CD4-positive, alpha-beta T cell treated with Interleukin-21 for 1 hour (primary cell): ENCODE results near the gene OTUD3.
A peak's percentile ranks its signal among the peaks of the same experiment; 100 is the strongest.
"Not testable (repeated sequence)": the region's sequence is repeated elsewhere in the genome, so short reads cannot be mapped to it uniquely, and the experiment has no call there.

ENCODE experiments used
- DNase-seq: peaks from one replicate; pipeline ENCODE4 v3.0.0-alpha.2; 2020

Gene OTUD3

GRCh38 chr1:19869929-19870328, 12.3 kb upstream of the OTUD3 start:
- no peak for DNase-seq

GRCh38 chr1:19872190-19872589, 10.0 kb upstream of the OTUD3 start:
- DNase-seq = no peak

GRCh38 chr1:19877181-19877750, 4.9 kb upstream of the OTUD3 start:
- DNase-seq = no peak

- no peak for DNase-seq
Measured at GRCh38 chr1:19877821-19878636, 4.2 kb upstream of the OTUD3 start.

GRCh38 chr1:19878637-19878985, 3.6 kb upstream of the OTUD3 start:
- DNase-seq = no peak

- DNase-seq = no peak
Measured at GRCh38 chr1:19879227-19879626, 3.0 kb upstream of the OTUD3 start.

GRCh38 chr1:19879661-19880060, 2.5 kb upstream of the OTUD3 start:
- DNase-seq = no peak

GRCh38 chr1:19880841-19881240, 1.4 kb upstream of the OTUD3 start:
- not testable (repeated sequence) for DNase-seq

GRCh38 chr1:19884312-19884711, 2.1 kb downstream of the OTUD3 start:
- no peak for DNase-seq

- no peak for DNase-seq
Measured at GRCh38 chr1:19885821-19886220, 3.6 kb downstream of the OTUD3 start.

- no peak for DNase-seq
Measured at GRCh38 chr1:19888112-19888511, 5.9 kb downstream of the OTUD3 start.

GRCh38 chr1:19889656-19890055, 7.5 kb downstream of the OTUD3 start:
- no peak for DNase-seq

GRCh38 chr1:19892129-19892528, 9.9 kb downstream of the OTUD3 start:
- no peak for DNase-seq

GRCh38 chr1:19892628-19893168, 10.5 kb downstream of the OTUD3 start:
- no peak for DNase-seq

- no peak for DNase-seq
Measured at GRCh38 chr1:19893687-19894086, 11.5 kb downstream of the OTUD3 start.

- DNase-seq = no peak
Measured at GRCh38 chr1:19894218-19894617, 12.0 kb downstream of the OTUD3 start.

- DNase-seq = no peak
Measured at GRCh38 chr1:19901653-19902052, 19.5 kb downstream of the OTUD3 start.

- no peak for DNase-seq
Measured at GRCh38 chr1:19903621-19904020, 21.4 kb downstream of the OTUD3 start.

GRCh38 chr1:19907456-19907855, 25.3 kb downstream of the OTUD3 start:
- DNase-seq = no peak

GRCh38 chr1:19909392-19909791, 27.2 kb downstream of the OTUD3 start:
- DNase-seq = no peak

GRCh38 chr1:19909971-19910370, 27.8 kb downstream of the OTUD3 start:
- no peak for DNase-seq

GRCh38 chr1:19910650-19911049, 28.5 kb downstream of the OTUD3 start:
- DNase-seq = no peak

GRCh38 chr1:19918057-19918456, 35.9 kb downstream of the OTUD3 start:
- peak; percentile 76 for DNase-seq

GRCh38 chr1:19920132-19920710, 38.0 kb downstream of the OTUD3 start:
- DNase-seq = no peak
